Right renal pelvis (tissue), 4 donors: Measurements from ENCODE around the gene ZNF654. TPM values are rescaled to one million over a fixed set of nuclear protein-coding genes. Genes with fewer than 3 reads are reported as not detected.

ENCODE experiments used
- DNase-seq, 4 donors: peaks; one replicate each; pipeline ENCODE4 v3.0.0-alpha.2; 2013; ENCODE audit warnings: low read depth in 4 of 4, low spot score in 3 of 4, missing footprints in 1 of 4
- polyA plus RNA-seq, 4 donors: library from polyadenylated mRNA; unstranded; fragments of 120-200 nt; gene quantifications; one replicate each; pipeline ENCODE4 v1.2.1, GENCODE V29; 2013; ENCODE audit not compliant: insufficient read length in 4 of 4

The ZNF654 gene
- polyA plus RNA-seq, 4 donors, result 19.0 to 24.1 (median 23.0) TPM

DNA sequence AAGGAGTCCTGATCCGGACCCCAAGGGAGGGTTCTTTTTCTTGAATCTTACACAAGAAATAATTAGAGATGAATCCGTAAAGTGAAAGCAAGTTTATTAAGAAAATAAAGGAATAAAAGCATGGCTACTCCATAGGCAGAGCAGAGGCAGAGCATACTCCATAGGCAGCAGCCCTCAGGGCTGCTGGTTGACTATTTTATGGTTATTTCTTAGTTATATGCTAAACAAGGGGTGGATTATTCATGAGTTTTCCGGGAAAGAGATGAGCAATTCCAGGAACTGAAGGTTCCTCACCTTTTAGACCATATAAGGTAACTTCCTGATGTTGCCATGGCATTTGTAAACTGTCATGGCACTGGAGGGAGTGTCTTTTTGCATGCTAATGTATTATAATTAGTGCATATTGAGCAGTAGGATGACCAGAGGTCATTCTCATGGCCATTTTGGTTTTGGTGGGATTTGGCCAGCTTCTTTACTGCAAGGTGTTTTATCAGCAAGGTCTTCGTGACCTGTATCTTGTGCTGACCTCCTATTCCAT is 132.9 kb downstream of the ZNF654 start:
- no peak for DNase-seq

DNA sequence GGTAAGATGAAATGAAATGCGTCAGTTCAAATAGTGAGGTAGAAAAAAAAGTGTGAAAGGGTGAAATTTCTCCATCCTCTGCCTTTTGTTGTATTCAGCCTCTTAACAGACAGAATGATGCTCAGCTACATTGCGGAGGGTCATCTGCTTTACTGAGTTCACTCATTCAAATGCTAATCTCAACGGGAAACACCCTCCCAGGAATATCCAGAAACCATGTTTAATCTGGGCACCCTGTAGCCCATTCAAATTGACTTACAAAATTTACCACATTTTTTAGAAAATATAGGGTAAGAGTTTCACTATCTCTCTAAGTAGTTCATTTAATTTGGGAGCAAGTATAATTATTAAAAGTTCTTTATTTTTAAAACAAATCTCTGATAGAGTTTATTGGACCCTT is 133.6 kb downstream of the ZNF654 start:
- no peak for DNase-seq

Other genes starting within 250 kb of the ZNF654 start
- 100 to 1,000 TPM; 133 to 180 (median 159) TPM for gene CGGBP1, start 250 bp upstream of the ZNF654 start, polyA plus RNA-seq
- 10 to 100 TPM; 23.9 to 31.6 (median 29.3) TPM for gene C3orf38, start 90.7 kb downstream of the ZNF654 start, polyA plus RNA-seq